Measurements from ENCODE around the gene ZP3. TPM values are rescaled to one million over a fixed set of nuclear protein-coding genes. Genes with fewer than 3 reads are reported as not detected.
"Not testable (repeated sequence)": the region's sequence is repeated elsewhere in the genome, so short reads cannot be mapped to it uniquely, and the experiment has no call there.

The ZP3 gene
- polyA plus RNA-seq, 3 donors = 4.3 to 12.1 (median 10.4) TPM

DNA sequence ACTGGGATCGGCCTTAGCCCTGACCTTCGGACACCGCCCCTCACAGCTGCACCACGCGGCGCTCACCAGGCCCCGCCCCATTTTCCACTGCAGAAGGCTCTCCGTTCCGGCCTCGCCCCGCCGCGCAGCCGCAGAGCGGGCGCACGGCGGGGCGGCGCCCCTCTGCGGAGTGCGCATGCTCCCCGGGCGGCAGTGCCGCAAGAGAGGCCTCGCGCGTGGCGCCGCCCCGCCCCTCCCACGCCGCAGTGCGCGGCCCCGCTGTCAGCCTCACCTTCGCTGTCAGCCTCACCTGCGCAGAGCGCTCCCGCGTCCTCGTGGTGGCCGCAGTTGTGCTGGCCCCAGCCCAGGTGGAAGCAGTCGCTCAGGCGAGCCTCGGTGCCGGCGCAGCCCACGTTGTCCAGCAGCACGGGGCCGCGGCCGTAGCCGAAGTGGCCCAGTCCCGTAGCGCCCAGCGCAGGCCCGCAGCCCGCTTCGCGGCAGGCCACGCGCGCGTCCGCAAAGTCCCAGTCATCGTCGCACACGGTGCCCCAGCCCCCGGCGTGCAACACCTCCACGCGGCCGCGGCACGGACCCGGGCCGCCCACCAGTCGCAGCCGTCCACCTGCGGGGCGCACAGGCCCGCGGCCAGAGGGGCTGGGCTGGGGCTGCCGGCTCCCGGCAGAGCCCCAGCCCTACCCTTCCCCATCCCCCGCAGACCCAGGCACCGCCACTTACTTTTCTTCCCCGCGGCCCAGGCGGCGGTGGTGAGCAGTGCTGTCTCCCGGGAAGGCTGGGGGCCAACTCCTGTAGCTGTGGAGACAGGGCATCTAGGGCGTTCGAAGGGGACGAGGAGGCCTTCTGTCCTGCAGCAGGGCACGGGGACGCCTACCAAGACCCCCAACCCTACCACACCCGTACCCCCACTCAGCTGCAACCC is 31.4 kb upstream of the ZP3 start:
- H3K4me1 ChIP-seq (ENCODE audit: control insufficient read depth in 1 of 2, insufficient read depth in 2 of 2, low read length in 2 of 2) = peaks cover 52 to 64% of the 10 kb centered on the region in 2 donors
- H3K79me2 ChIP-seq (ENCODE audit: insufficient read depth, low read length) = no peaks in the 10 kb centered on the region
- H3K27ac Mint-ChIP-seq = peak overlapping the region; percentile 91 to 95 (median 95)
- H3K36me3 Mint-ChIP-seq = no peaks in the 10 kb centered on the region
- DNase-seq = peak; percentile 85 to 86 (median 85)
- peaks cover 0 to 3% (median 0%) of the 10 kb centered on the region in 7 donors for H3K9me3 Mint-ChIP-seq
- H3K9ac ChIP-seq (ENCODE audit: insufficient read depth, low read length, poor library complexity, severe bottlenecking) = peak overlapping the region; percentile 70
- H3K4me2 ChIP-seq (replicated peaks; ENCODE audit: extremely low read depth, low read length, poor library complexity, severe bottlenecking) = peak overlapping the region; percentile 97
- H3K36me3 ChIP-seq (replicated peaks in 1 of 2; ENCODE audit: control insufficient read depth in 1 of 2, insufficient read depth in 2 of 2, low read length in 2 of 2) = no peaks in the 10 kb centered on the region
- H3K4me3 Mint-ChIP-seq = peak overlapping the region; percentile 78 to 91
- intact Hi-C loops (cut with micrococcal nuclease) = loop anchor here in 1 of 2 donors (5.0 kb wide), 1 partner anchor 36 kb away; the partner anchor contains the start of gene YWHAG
- no peaks in the 10 kb centered on the region for H3K27me3 ChIP-seq (ENCODE audit: control insufficient read depth in 2 of 2, insufficient read depth in 2 of 2, low read length in 2 of 2)
- peak overlapping the region; percentile 45 to 86 (median 65) for H3K4me3 ChIP-seq (replicated peaks in 1 of 3; ENCODE audit: low read depth in 2 of 3, low read length in 3 of 3)
- peaks cover 0 to 2% (median 1%) of the 10 kb centered on the region in 3 donors for H3K27me3 Mint-ChIP-seq (ENCODE audit: low read depth in 3 of 3)
- peaks cover 47% of the 10 kb centered on the region for H3K4me1 Mint-ChIP-seq
- no peaks in the 10 kb centered on the region for H4K20me1 ChIP-seq (ENCODE audit: insufficient read depth, low read length)
- H3K27ac ChIP-seq (ENCODE audit: low read depth in 1 of 2, low read length in 2 of 2) = peak overlapping the region; percentile 9 to 69
- TF ChIP-seq, protein P1, sequence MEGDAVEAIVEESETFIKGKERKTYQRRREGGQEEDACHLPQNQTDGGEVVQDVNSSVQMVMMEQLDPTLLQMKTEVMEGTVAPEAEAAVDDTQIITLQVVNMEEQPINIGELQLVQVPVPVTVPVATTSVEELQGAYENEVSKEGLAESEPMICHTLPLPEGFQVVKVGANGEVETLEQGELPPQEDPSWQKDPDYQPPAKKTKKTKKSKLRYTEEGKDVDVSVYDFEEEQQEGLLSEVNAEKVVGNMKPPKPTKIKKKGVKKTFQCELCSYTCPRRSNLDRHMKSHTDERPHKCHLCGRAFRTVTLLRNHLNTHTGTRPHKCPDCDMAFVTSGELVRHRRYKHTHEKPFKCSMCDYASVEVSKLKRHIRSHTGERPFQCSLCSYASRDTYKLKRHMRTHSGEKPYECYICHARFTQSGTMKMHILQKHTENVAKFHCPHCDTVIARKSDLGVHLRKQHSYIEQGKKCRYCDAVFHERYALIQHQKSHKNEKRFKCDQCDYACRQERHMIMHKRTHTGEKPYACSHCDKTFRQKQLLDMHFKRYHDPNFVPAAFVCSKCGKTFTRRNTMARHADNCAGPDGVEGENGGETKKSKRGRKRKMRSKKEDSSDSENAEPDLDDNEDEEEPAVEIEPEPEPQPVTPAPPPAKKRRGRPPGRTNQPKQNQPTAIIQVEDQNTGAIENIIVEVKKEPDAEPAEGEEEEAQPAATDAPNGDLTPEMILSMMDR (IDR thresholded peaks at IDR 0.05) = no peak
- no peaks in the 10 kb centered on the region for H3K9me3 ChIP-seq (replicated peaks in 1 of 2; ENCODE audit: control insufficient read depth in 1 of 2, insufficient read depth in 1 of 2, low read length in 2 of 2)
- peak overlapping the region; percentile 97 for H2AFZ ChIP-seq (ENCODE audit: insufficient read depth, low read depth, low read length, poor library complexity, severe bottlenecking)
- WGBS (ENCODE audit: insufficient coverage) = under 1% methylated on average over 90 of the region's 99 CpGs

DNA sequence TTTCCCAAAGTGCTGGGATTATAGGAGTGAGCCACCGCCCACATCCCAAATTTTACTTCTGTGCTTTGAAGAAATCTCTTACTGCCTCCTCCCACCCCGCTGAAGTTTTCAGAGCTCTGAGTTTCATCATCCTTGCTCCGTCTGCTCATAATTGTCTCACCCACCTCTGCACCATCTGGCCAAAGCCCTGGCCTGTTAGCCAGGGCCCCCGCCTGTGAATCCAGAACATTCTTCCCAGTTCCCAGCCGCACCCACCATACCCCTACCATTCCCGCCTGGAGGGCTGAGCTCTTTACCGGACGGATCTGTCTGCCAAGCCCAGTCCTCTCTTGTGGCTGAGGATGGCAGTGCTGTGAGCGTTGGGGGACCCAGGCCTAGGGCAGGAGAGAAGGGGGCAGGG is 29.8 kb upstream of the ZP3 start:
- no peaks in the 10 kb centered on the region for H3K27me3 ChIP-seq (ENCODE audit: control insufficient read depth in 2 of 2, insufficient read depth in 2 of 2, low read length in 2 of 2)
- peak overlapping the region in 1 of 2 donors; percentile 39 for H3K4me3 Mint-ChIP-seq
- H3K36me3 Mint-ChIP-seq = no peaks in the 10 kb centered on the region
- H3K9ac ChIP-seq (ENCODE audit: insufficient read depth, low read length, poor library complexity, severe bottlenecking) = no peak overlapping the region
- peak overlapping the region; percentile 29 to 52 for H3K27ac ChIP-seq (ENCODE audit: low read depth in 1 of 2, low read length in 2 of 2)
- intact Hi-C loops (cut with micrococcal nuclease) = loop anchor here (5.0 kb wide), 1 partner anchor 38 kb away; the partner anchor contains the start of gene YWHAG (in 2 of the 2)
- 100% methylated on average over 3 of the region's 9 CpGs for WGBS (ENCODE audit: insufficient coverage)
- H3K9me3 Mint-ChIP-seq = peaks cover 0 to 3% (median 0%) of the 10 kb centered on the region in 7 donors
- peaks cover 0 to 1% (median 0%) of the 10 kb centered on the region in 3 donors for H3K27me3 Mint-ChIP-seq (ENCODE audit: low read depth in 3 of 3)
- peak overlapping the region; percentile 3 for H3K4me2 ChIP-seq (replicated peaks; ENCODE audit: extremely low read depth, low read length, poor library complexity, severe bottlenecking)
- peak overlapping the region in 6 of 7 donors; percentile 36 to 88 (median 80) for H3K27ac Mint-ChIP-seq
- no peaks in the 10 kb centered on the region for H4K20me1 ChIP-seq (ENCODE audit: insufficient read depth, low read length)
- no peaks in the 10 kb centered on the region for H3K36me3 ChIP-seq (replicated peaks in 1 of 2; ENCODE audit: control insufficient read depth in 1 of 2, insufficient read depth in 2 of 2, low read length in 2 of 2)
- H2AFZ ChIP-seq (ENCODE audit: insufficient read depth, low read depth, low read length, poor library complexity, severe bottlenecking) = peak overlapping the region; percentile 41
- no peak overlapping the region for H3K4me3 ChIP-seq (replicated peaks in 1 of 3; ENCODE audit: low read depth in 2 of 3, low read length in 3 of 3)
- peaks cover 46% of the 10 kb centered on the region for H3K4me1 Mint-ChIP-seq
- H3K4me1 ChIP-seq (ENCODE audit: control insufficient read depth in 1 of 2, insufficient read depth in 2 of 2, low read length in 2 of 2) = peaks cover 48 to 56% of the 10 kb centered on the region in 2 donors
- H3K9me3 ChIP-seq (replicated peaks in 1 of 2; ENCODE audit: control insufficient read depth in 1 of 2, insufficient read depth in 1 of 2, low read length in 2 of 2) = no peaks in the 10 kb centered on the region
- TF ChIP-seq, protein P1 (IDR thresholded peaks at IDR 0.05) = no peak
- no peak for DNase-seq
- no peaks in the 10 kb centered on the region for H3K79me2 ChIP-seq (ENCODE audit: insufficient read depth, low read length)

DNA sequence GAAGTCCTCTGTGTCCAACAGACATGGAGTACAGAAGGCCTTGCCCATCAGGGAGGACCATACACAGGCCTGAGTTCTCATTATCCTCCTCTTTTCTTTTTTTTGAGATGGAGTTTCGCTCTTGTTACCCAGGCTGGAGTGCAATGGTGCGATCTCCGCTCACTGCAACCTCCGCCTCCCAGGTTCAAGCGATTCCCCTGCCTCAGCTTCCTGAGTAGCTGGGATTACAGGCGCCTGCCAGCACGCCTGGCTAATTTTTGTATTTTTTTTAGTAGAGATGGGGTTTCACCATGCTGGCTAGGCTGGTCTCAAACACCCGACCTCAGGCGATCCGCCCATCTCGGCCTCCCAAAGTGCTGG is 29.2 kb upstream of the ZP3 start:
- H3K4me3 Mint-ChIP-seq; H3K36me3 Mint-ChIP-seq; H2AFZ ChIP-seq (ENCODE audit: insufficient read depth, low read depth, low read length, poor library complexity, severe bottlenecking); H3K27me3 ChIP-seq (ENCODE audit: control insufficient read depth in 2 of 2, insufficient read depth in 2 of 2, low read length in 2 of 2); H3K27me3 Mint-ChIP-seq (ENCODE audit: low read depth in 3 of 3); DNase-seq; H4K20me1 ChIP-seq (ENCODE audit: insufficient read depth, low read length); H3K4me3 ChIP-seq (replicated peaks in 1 of 3; ENCODE audit: low read depth in 2 of 3, low read length in 3 of 3); H3K9me3 ChIP-seq (replicated peaks in 1 of 2; ENCODE audit: control insufficient read depth in 1 of 2, insufficient read depth in 1 of 2, low read length in 2 of 2); H3K9me3 Mint-ChIP-seq; H3K36me3 ChIP-seq (replicated peaks in 1 of 2; ENCODE audit: control insufficient read depth in 1 of 2, insufficient read depth in 2 of 2, low read length in 2 of 2); H3K4me2 ChIP-seq (replicated peaks; ENCODE audit: extremely low read depth, low read length, poor library complexity, severe bottlenecking); H3K79me2 ChIP-seq (ENCODE audit: insufficient read depth, low read length); H3K9ac ChIP-seq (ENCODE audit: insufficient read depth, low read length, poor library complexity, severe bottlenecking): not testable (repeated sequence)
- intact Hi-C loops (cut with micrococcal nuclease) = loop anchor here in 1 of 2 donors (5.0 kb wide), 1 partner anchor 38 kb away; the partner anchor contains the start of gene YWHAG
- Histone ChIP-seq H3K4me1 (ENCODE audit: control insufficient read depth in 1 of 2, insufficient read depth in 2 of 2, low read length in 2 of 2) (peaks cover 48 to 56% of the 10 kb centered on the region in 2 donors), H3K27ac (ENCODE audit: low read depth in 1 of 2, low read length in 2 of 2) (peak overlapping the region in 1 of 2 donors; percentile 29)
- WGBS (ENCODE audit: insufficient coverage) = no CpG with 5 or more reads among the region's 11 CpGs
- Mint-ChIP-seq H3K4me1 (peaks cover 46% of the 10 kb centered on the region), H3K27ac (peak overlapping the region in 2 of 7 donors; percentile 61 to 85)
